CD4-positive, alpha-beta T cell (primary cell): Measurements from ENCODE around the gene EXOSC6. TPM values are rescaled to one million over a fixed set of nuclear protein-coding genes. Genes with fewer than 3 reads are reported as not detected.
A peak's percentile ranks its signal among the peaks of the same experiment; 100 is the strongest.
"Not testable (repeated sequence)": the region's sequence is repeated elsewhere in the genome, so short reads cannot be mapped to it uniquely, and the experiment has no call there.

Experiments
- ATAC-seq: fragments of 200-7000 bp; cut with Tn5 transposase; one replicate; pipeline ENCODE4 v1.10.0; 2022; ENCODE audit warnings: mild to moderate bottlenecking; ENCODE audit not compliant: poor library complexity
- CTCF ChIA-PET: fragments of 350-600 bp; sonication (Branson Sonifier 250); formaldehyde crosslinking; loops from one replicate; lab custom pipeline; 2021; ENCODE audit warnings: antibody characterized with exemption, inconsistent platforms; lab: Charles Lee
- POLR2A ChIA-PET: fragments of 350-600 bp; sonication (Branson Sonifier 250); formaldehyde crosslinking; loops from one replicate; lab custom pipeline; 2021; ENCODE audit warnings: antibody characterized with exemption, inconsistent platforms; lab: Charles Lee
- DNase-seq, 14 experiments: peaks; one replicate each; pipeline ENCODE4 v3.0.0-alpha.2; 2013 to 2020; ENCODE audit warnings: mixed read lengths in 2 of 14
- H3K27ac ChIP-seq, 2 donors: one replicate each; pipeline versions ENCODE4 v1.5.1 to v1.7.0; 2013; ENCODE audit warnings: low read length in 2 of 2, low read depth in 1 of 2, mild to moderate bottlenecking in 1 of 2
- H3K27me3 ChIP-seq, 2 experiments: 1 replicate in 1 of 2; 2 replicates in 1 of 2; pipeline versions ENCODE4 v1.6.1 to v1.7.0; 2013; ENCODE audit warnings: low read length in 2 of 2, control low read depth in 1 of 2, mild to moderate bottlenecking in 1 of 2, moderate library complexity in 1 of 2; ENCODE audit not compliant: insufficient read depth in 2 of 2, control insufficient read depth in 1 of 2
- H3K36me3 ChIP-seq: one replicate; pipeline ENCODE4 v1.6.1; 2013; ENCODE audit warnings: low read length, control low read depth; ENCODE audit not compliant: insufficient read depth
- H3K4me1 ChIP-seq: one replicate; pipeline ENCODE4 v1.6.1; 2013; ENCODE audit warnings: low read length, control low read depth; ENCODE audit not compliant: insufficient read depth
- H3K4me3 ChIP-seq: one replicate; pipeline ENCODE4 v1.5.1; 2013; ENCODE audit warnings: mild to moderate bottlenecking, low read length, moderate library complexity
- H3K9me3 ChIP-seq, 2 experiments: 1 replicate in 1 of 2; 2 replicates in 1 of 2; pipeline versions ENCODE4 v1.6.1 to v1.7.0; 2013; ENCODE audit warnings: low read length in 2 of 2, mild to moderate bottlenecking in 2 of 2, control low read depth in 1 of 2, moderate library complexity in 1 of 2; ENCODE audit not compliant: control insufficient read depth in 1 of 2, insufficient read depth in 1 of 2
- H3K27ac Mint-ChIP-seq: one replicate; pipeline ENCODE4 v1.8.0; 2020; ENCODE audit warnings: mixed read lengths
- H3K27me3 Mint-ChIP-seq: one replicate; pipeline ENCODE4 v1.8.0; 2021; ENCODE audit warnings: mixed read lengths
- H3K36me3 Mint-ChIP-seq: one replicate; pipeline ENCODE4 v1.8.0; 2021; ENCODE audit warnings: low read depth, mixed read lengths
- H3K4me1 Mint-ChIP-seq: one replicate; pipeline ENCODE4 v1.8.0; 2021; ENCODE audit warnings: low read depth, mixed read lengths
- H3K4me3 Mint-ChIP-seq: one replicate; pipeline ENCODE4 v1.8.0; 2020; ENCODE audit warnings: mild to moderate bottlenecking, mixed read lengths
- H3K9me3 Mint-ChIP-seq: one replicate; pipeline ENCODE4 v1.8.0; 2020; ENCODE audit warnings: mixed read lengths
- CTCF ChIP-seq: fragments of 200-600 bp; IDR thresholded peaks from one replicate; pipeline ENCODE4 v1.8.0; 2022; ENCODE audit warnings: antibody characterized with exemption, mild to moderate bottlenecking
- intact Hi-C, 2 experiments: fragments of 100-400 bp; cut with DNase I in 1 of 2; cut with micrococcal nuclease in 1 of 2; formaldehyde crosslinking; loops; one replicate each; pipeline versions ENCODE4 v1.15.1 to v1.9.0; 2023 to 2025; cut with DNase I, micrococcal nuclease
- total RNA-seq, 174 experiments: library from RNA in 2 of 174; stranded (reverse) in 2 of 174; gene quantifications; one replicate each; pipeline ENCODE4 v1.2.3 and lab custom pipeline; 2021 to 2026

The EXOSC6 gene
- total RNA-seq, 2 experiments from 2014 or later: 27.8 to 28.2 TPM

DNA sequence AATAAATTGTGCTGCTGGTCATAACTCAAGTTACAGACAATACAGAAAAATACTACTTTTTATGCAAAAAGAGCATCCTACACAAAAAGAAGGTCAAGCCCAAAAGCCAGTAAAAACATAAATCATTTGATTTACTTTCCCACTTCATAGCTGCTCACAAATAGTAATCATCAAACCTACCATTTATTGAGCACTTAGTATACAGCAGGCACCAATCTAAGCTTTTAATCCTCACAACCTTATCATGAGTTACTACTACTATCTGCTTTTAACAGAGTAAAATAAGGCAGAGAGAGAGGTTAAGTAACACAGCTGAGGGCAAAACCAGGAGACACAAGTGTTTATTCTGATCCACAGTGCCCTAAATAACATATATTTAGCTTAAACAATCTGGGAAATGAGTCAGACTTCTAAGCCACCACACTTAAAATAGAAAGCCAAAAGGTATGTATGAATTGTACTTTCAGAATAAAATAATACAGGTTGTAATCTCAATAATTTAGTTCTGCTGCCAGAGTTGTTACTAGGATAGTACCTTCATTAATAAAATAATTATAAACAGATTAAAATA lies 39.3 kb upstream of the EXOSC6 start:
- H3K36me3 ChIP-seq: no peaks in the 10 kb centered on the region
- H3K27ac Mint-ChIP-seq: no peak overlapping the region
- DNase-seq (no peak), ATAC-seq (no peak)
- no peaks in the 10 kb centered on the region for H3K27me3 ChIP-seq
- ChIA-PET POLR2A (interaction anchor here (1.3 to 1.4 kb wide), 2 partner anchors 8 to 39 kb away, joined by 5 to 7 read pairs; partner anchors contain the start of gene DDX19B), CTCF (interaction anchor here (1.5 kb wide), 1 partner anchor 8 kb away, joined by 5 read pairs; the partner anchor contains the start of gene DDX19B)
- no peaks in the 10 kb centered on the region for H3K9me3 ChIP-seq
- peaks cover 10% of the 10 kb centered on the region for H3K36me3 Mint-ChIP-seq
- no peaks in the 10 kb centered on the region for H3K9me3 Mint-ChIP-seq
- no peak for TF ChIP-seq CTCF
- intact Hi-C loops: loop anchor here in 1 of 2 experiments (2.0 kb wide), 1 partner anchor 54 kb away; no protein-coding TSS in a partner anchor
- peaks cover 20% of the 10 kb centered on the region for H3K4me1 ChIP-seq
- no peaks in the 10 kb centered on the region for H3K27me3 Mint-ChIP-seq
- H3K4me3 ChIP-seq: no peak overlapping the region
- no peak overlapping the region for H3K27ac ChIP-seq
- H3K4me1 Mint-ChIP-seq: peaks cover 16% of the 10 kb centered on the region
- H3K4me3 Mint-ChIP-seq: peak overlapping the region; percentile 42

DNA sequence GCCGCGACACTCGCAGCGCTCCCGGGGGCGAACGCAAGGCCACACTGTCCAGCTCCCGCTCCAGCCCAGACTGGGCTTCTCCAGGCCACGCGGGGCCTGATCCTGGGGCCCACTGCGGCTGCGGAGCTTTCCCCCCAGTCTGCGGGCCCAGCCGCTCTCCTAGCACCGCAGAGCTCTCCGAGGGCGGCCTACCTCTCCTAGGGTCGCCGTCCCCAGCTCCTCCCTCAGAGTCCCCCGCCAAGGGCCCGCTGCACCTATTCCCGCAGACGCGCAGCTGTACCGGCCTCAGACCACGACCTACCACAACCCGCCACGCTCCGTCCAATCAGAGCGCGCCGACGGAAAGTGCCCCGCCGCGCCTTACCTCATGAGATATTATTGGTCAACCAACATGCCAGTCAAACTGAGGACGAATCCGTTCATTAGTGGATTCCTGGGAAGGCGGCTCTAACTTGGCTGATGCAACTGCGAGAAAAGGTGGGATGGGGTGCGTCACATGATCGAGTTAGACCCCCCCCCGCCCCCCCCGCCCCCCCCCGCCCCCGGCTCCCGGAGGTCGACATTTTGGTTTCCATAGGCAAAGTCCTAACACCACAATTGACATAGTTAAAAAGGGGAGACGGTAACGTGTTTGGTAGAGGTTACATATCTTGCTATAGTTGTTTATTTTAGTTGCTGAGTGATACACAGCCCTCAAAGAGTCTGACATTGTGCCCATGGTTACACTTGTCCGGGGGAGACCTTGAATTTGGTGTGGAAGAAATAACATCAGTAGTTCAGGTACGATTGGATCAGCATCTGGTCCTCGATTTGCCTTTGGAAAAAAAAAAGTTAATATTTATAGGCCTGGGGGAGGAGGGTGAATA lies 37.7 kb upstream of the EXOSC6 start, which contains the start of gene AARS1:
Gene AARS1 (minus strand): TSS at position 278 of the 866 bp plus-strand sequence. CDS start 6,743 bp downstream, outside the sequence.
- ATAC-seq (peak; percentile 94), DNase-seq (peak; percentile 86 to 99 (median 90))
- Mint-ChIP-seq H3K27ac (peak within 1 kb of the TSS; percentile 91), H3K36me3 (peaks cover 13% of the 10 kb centered on the region), H3K4me1 (peaks cover 21% of the 10 kb centered on the region), H3K9me3 (no peaks in the 10 kb centered on the region), H3K4me3 (peak within 1 kb of the TSS; percentile 96), H3K27me3 (no peaks in the 10 kb centered on the region)
- POLR2A ChIA-PET: interaction anchor here (0.7 to 2.8 kb wide), 19 partner anchors 10 to 527 kb away, joined by 3 to 100 read pairs (median 5); partner anchors contain the start of genes COG4, DDX19A, DDX19B and EXOSC6
- no peaks in the 10 kb centered on the region for H3K27me3 ChIP-seq
- peaks cover 22% of the 10 kb centered on the region for H3K4me1 ChIP-seq
- H3K4me3 ChIP-seq: peak within 1 kb of the TSS; percentile 95
- intact Hi-C loops: loop anchor here (2.0 to 5.0 kb wide), 4 partner anchors 37 to 57 kb away; partner anchors contain the start of genes DDX19A (in 1 of the 2) and EXOSC6 (in 1 of the 2)
- H3K36me3 ChIP-seq: no peaks in the 10 kb centered on the region
- H3K9me3 ChIP-seq: no peaks in the 10 kb centered on the region
- no peak for TF ChIP-seq CTCF
- peak within 1 kb of the TSS; percentile 74 to 86 for H3K27ac ChIP-seq
- CTCF ChIA-PET: interaction anchor here (1.1 to 1.9 kb wide), 4 partner anchors 8 to 38 kb away, joined by 3 to 7 read pairs (median 6); partner anchors contain the start of genes DDX19B and EXOSC6

DNA sequence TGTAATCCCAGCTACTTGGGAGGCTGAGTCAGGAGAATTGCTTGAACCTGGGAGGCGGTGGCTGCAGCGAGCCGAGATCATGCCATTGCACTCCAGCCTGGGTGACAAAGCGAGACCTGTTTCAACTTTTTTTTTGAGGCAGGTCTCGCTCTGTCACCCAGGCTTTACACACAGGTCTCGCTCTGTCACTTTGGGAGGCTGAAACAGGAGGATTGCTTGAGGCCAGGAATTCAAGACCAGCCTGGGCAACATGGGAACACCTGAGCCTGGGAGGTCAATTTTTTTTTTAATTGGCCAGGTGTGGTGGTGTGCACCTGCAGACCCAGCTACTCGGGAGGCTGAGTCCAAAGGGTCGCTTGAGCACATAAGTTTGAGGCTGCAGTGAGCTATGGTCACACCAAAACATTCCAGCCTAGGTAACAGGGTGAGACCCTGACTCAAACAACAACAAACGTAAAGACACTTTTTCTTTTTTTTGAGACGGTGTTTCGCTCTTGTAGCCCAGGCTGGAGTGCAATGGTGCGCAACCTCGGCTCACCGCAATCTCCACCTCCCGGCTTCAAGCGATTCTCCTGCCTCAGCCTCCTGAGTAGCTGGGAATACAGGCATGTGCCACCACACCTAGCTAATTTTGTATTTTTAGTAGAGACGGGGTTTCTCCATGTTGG lies 35.7 kb upstream of the EXOSC6 start:
- intact Hi-C loops: loop anchor here in 1 of 2 experiments (5.0 kb wide), 1 partner anchor 35 kb away; the partner anchor contains the start of gene EXOSC6
- not testable (repeated sequence) for DNase-seq, H3K36me3 ChIP-seq, ATAC-seq, H3K27ac ChIP-seq, H3K27me3 ChIP-seq, H3K27me3 Mint-ChIP-seq, H3K9me3 ChIP-seq, H3K9me3 Mint-ChIP-seq, H3K4me3 ChIP-seq
- CTCF ChIA-PET: interaction anchor here (1.9 kb wide), 1 partner anchor 20 kb away, joined by 7 read pairs; no protein-coding TSS in a partner anchor
- Mint-ChIP-seq H3K4me1 (peaks cover 27% of the 10 kb centered on the region), H3K27ac (peak overlapping the region; percentile 91), H3K4me3 (peak overlapping the region; percentile 96), H3K36me3 (peaks cover 31% of the 10 kb centered on the region)
- POLR2A ChIA-PET: interaction anchor here (0.7 to 2.8 kb wide), 4 partner anchors 12 to 236 kb away, joined by 3 to 100 read pairs (median 32); partner anchors contain the start of genes COG4, DDX19A and DDX19B
- peaks cover 37% of the 10 kb centered on the region for H3K4me1 ChIP-seq
